ENCODE results near the gene CLEC2B.
"Not testable (repeated sequence)": the region's sequence is repeated elsewhere in the genome, so short reads cannot be mapped to it uniquely, and the experiment has no call there.

CLEC2B gene

GRCh38 chr12:9869307-9870161 is at the start of gene CLEC2B:
TSS of gene CLEC2B (minus strand) at chr12:9869354.
- DNase-seq = no peak

- DNase-seq = no peak
These were observed 42.6 kb upstream of the CLEC2B start for GRCh38 chr12:9911708-9912107.

GRCh38 chr12:9910716-9911421 is 41.7 kb upstream of the CLEC2B start:
- DNase-seq = no peak

GRCh38 chr12:9909724-9910123 is 40.6 kb upstream of the CLEC2B start:
- no peak for DNase-seq

- DNase-seq = no peak
These were observed 39.2 kb upstream of the CLEC2B start for GRCh38 chr12:9908350-9908749.

- DNase-seq = no peak
These were observed 38.6 kb upstream of the CLEC2B start for GRCh38 chr12:9907769-9908168.

- no peak for DNase-seq
These were observed 37.7 kb upstream of the CLEC2B start for GRCh38 chr12:9906873-9907272.

GRCh38 chr12:9902539-9903228 is 33.5 kb upstream of the CLEC2B start:
- DNase-seq = no peak

GRCh38 chr12:9900930-9901329 is 31.8 kb upstream of the CLEC2B start:
- no peak for DNase-seq

GRCh38 chr12:9899209-9899608 is 30.1 kb upstream of the CLEC2B start:
- DNase-seq = no peak

GRCh38 chr12:9897535-9897934 is 28.4 kb upstream of the CLEC2B start:
- no peak for DNase-seq

GRCh38 chr12:9895215-9895971 is 26.2 kb upstream of the CLEC2B start:
- DNase-seq = no peak

- no peak for DNase-seq
These were observed 19.6 kb upstream of the CLEC2B start for GRCh38 chr12:9888665-9889273.

GRCh38 chr12:9883175-9883574 is 14.0 kb upstream of the CLEC2B start:
- DNase-seq = no peak

GRCh38 chr12:9881988-9882387 is 12.8 kb upstream of the CLEC2B start:
- no peak for DNase-seq

GRCh38 chr12:9881246-9881645 is 12.1 kb upstream of the CLEC2B start, which contains the start of gene KLRF2:
TSS of gene KLRF2 (plus strand) at chr12:9881489. CDS start at chr12:9881596, 107 bp downstream.
- no peak for DNase-seq

- DNase-seq = no peak
These were observed 11.5 kb upstream of the CLEC2B start for GRCh38 chr12:9880532-9881078.

- DNase-seq = not testable (repeated sequence)
These were observed 7.0 kb upstream of the CLEC2B start for GRCh38 chr12:9876120-9876519.

- no peak for DNase-seq
These were observed 3.6 kb upstream of the CLEC2B start for GRCh38 chr12:9872742-9873141.

- DNase-seq = no peak
These were observed 3.0 kb upstream of the CLEC2B start for GRCh38 chr12:9872162-9872561.

- no peak for DNase-seq
These were observed 1.2 kb upstream of the CLEC2B start for GRCh38 chr12:9870286-9870866.

- no peak for DNase-seq
These were observed 225 bp downstream of the CLEC2B start for GRCh38 chr12:9868951-9869306.

Data from COR-L47 (cell line).